ENCODE measurements around the gene UBASH3A. TPM values are rescaled to one million over a fixed set of nuclear protein-coding genes. Genes with fewer than 3 reads are reported as not detected.

UBASH3A gene
- total RNA-seq, result not detected in 2 replicates

GRCh38 chr21:42403611-42404231 lies at the start of gene UBASH3A:
UBASH3A (plus strand) TSS chr21:42403902; CDS start chr21:42403946, 44 bp downstream.

GRCh38 chr21:42366292-42367010 lies 37.3 kb upstream of the UBASH3A start, which contains the start of gene TFF1:
TFF1 (minus strand) TSS chr21:42366535; CDS start chr21:42366495, 40 bp downstream.

DNA sequence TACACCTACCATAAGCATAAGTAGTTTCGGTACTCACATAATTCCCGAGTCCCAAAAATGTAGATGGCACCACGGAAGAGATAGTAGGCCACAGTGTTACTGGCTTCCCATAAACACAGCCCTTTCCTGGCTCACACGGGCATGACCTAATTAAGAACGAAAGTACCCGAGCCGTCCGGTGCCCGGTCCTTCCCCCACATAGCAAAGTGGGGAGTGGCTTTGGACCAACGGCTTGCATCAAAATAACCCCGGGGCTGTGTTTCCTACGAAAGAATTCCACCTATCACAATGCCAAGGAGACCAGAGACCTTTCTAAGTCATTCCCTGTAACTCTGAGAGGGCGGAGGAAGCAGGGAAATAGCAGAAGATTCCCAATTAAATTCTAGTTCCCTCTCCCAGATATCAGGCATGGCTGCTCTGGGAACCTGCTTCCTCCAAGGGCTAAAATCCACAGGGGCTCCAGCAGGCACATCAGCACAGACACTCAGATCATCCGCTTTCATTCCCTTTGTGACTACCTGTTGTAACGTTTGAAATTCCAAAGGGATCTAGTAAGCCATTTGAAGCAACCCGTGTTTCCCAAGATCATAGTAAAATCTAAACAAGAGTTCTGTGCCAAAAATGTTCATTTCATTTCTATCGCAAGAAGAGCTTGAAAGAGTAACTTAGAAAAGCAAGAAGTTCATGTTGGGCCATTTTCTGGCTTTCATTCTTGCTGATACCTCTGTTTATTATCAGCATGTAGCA lies 7.6 kb upstream of the UBASH3A start, which contains the start of gene TMPRSS3:
TSS of gene TMPRSS3 (minus strand) at position 148 of the 747 bp plus-strand sequence. CDS start 635 bp downstream, outside the sequence.

GRCh38 chr21:42496120-42496838 lies 92.6 kb downstream of the UBASH3A start, which contains the start of gene RSPH1:
RSPH1 (minus strand) TSS chr21:42496224; CDS start chr21:42496186, 38 bp downstream.

Other genes with a start within 250 kb of the UBASH3A start
- gene ABCG1, start 184.8 kb upstream of the UBASH3A start, total RNA-seq, result 0.15 and 0.34 TPM in 2 replicates
- not detected in 2 replicates for gene TFF3, start 88.5 kb upstream of the UBASH3A start, total RNA-seq
- not detected in 2 replicates for gene TFF2, start 52.9 kb upstream of the UBASH3A start, total RNA-seq
- gene TFF1, start 37.4 kb upstream of the UBASH3A start, total RNA-seq, result not detected in 2 replicates
- gene TMPRSS3, start 7.8 kb upstream of the UBASH3A start, total RNA-seq, result not detected in 2 replicates
- gene RSPH1, start 92.3 kb downstream of the UBASH3A start, total RNA-seq, result not detected in 2 replicates
- gene SLC37A1, start 110.0 kb downstream of the UBASH3A start, total RNA-seq, result 0.74 and 3.7 TPM in 2 replicates
- gene PDE9A, start 249.7 kb downstream of the UBASH3A start, total RNA-seq, result 0.15 and 0.84 TPM in 2 replicates